Measurements from ENCODE around the gene HOXC5.
"Not testable (repeated sequence)": the region's sequence is repeated elsewhere in the genome, so short reads cannot be mapped to it uniquely, and the experiment has no call there.

Gene HOXC5

DNA sequence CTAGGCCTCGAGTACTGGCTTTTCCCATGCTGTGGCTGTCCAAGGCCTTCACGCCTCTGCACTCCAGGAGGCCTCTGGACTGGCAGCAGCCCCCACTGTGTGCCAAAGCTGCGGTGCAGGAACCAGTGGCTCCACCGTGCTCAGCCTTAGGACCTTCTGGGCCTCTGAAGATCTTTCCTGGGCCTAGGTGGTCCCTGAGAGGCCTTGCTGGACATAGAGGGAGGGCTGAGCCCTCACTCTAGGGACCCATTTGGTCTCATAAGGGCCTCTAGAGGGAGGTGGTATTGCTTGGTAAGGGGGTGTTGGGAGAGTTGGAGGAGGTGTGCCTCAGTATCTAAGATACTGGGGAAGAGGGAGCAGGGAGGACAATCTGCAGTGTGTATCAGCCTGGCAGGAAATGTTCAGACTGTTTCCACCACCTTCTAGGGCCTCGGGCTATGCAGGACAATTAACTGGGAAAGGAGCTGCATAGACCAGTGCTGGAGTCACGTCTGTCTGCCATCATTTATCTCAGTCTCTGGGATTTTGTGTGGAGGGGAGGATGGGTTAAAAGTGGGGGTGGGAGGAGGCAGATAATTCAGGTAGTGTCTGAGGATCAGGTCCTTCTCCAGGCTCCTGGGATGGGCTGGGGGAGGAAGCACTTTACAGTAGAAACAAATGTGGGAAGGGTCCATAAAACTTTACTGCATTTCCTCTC is 2.9 kb downstream of the HOXC5 start:
- DNase-seq: no peak

DNA sequence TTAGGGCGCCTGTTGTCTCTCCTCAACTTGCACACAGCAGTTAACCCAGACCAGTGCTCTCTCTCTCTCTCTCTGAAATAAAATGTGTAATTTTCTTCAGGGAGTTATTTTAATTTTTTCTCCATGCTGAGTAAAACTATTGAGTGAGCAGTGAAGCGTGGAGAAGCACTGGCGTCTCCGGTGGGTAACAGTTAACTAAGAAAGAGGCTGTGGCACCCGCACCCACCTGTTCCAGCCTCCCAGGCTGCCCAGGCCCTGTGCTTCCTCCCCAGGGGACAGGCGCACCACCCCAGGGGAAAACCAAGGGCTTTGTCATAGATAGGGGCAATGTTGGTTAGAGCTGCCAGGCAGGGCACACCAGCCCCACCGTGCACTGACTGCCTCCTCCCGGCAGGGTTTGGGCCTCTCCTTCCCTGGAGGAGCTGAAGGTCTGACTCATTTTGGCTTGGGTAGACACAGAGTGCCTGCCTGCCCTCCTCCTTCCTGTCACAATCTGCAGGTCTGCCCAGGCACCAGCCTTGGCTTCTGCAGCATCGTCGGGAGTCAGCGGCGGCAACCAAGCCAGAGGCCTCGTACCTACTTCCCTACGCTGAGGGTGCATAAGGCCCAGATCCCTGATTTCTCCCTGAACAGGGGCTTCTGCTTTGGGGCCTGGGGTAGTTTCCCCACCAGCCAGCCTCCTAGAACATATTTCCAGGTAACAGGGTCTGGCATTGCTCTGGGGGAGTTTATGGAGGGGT is 3.9 kb downstream of the HOXC5 start:
- no peak for DNase-seq

DNA sequence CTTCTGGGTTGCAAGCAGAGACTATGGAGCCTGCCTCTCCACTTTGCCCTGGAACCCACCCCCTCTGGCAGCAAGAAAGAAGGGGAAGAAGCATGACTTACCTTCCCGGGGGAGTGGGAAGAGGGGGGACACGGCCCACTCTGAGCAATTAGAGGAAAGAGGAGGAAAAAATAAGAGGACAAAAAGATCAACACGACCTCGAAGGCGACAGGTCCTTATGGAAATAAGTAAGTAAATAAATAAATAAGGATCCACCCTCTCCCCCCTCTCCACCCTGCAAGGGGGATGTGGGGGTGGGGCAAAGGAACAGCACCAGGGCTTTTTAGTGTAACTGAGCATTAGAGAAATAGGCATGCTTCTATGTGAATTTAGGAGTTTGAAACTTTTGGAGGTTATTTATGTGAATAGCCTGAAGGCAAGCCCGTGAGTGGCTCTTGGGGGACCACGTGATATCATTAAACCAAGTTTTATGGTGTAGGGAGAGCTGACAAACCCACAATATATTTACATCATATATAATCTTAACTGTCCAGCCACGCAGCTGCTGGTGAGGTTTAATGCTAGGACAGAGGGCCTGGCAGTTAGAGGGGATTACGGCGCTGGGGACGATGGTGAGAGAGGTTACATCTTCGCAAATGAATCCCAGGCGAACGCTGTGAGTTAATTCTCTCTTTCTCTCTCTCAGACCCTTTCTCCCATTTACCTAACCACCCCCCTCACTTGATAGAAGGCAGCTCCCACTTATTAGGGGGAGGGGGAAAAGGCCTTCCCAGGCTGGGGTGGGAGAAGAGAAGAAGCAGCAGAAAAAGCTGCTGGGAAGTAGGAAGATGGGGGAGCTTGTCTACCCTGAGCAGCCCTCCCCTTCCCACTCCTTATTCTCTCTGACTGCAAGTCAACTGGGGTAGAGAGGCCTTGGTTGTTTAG is 4.8 kb downstream of the HOXC5 start:
- DNase-seq: no peak

DNA sequence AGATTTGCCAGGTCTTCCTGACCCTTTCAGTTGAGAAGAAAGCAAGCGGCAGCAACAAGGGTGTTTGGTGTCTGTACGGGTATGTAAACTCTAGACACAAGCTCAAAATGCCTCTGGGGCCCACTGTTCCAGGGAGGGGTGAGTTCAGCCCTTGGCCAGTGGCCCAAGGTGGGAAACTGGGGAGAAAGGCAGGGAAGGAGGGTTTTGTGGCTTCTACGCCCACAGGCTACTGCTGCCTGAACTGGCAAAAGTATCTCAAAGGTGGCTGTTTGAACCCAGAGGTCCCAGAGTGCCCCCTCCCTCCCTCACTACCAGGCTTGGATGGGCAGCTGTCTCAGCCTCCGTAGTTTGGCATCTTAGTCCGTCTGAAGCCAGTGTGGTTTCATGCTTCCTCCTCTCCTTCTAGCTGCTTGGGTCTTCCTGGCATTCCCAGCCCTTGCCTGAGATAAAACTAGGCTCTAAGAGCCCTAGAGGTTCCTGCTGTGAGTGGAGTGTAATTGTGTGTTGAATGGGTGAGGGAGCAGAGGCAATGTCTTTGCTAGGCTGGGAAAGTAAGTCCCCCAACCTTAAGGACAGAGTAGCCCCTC is 5.5 kb downstream of the HOXC5 start:
- DNase-seq: no peak

DNA sequence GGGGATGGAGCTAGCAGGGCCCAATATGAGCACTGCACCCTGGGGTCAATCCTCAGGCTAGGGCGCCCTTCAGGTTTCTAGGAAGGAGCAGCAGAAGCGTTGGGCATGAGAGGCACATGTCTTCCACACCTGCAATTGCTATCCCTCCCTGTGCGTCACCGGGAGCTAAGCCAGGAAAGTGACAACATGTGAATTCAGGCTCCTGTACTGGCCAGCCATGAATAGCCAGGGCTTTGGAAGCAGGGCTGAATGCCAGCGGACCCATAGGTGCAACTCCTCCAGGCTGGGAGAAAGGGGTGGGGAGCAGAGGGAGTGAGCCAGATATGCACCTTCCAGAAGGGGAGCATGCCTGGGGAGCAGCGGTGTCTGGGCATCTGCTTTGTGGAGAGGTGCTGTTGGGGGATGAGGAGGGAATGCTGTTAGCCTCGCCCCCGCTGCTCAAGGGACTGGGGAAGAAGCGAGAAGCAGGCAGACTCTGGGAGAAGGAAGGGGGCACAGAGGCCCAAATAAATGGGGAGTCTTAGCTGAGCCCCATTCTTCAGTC is 6.1 kb downstream of the HOXC5 start:
- no peak for DNase-seq

DNA sequence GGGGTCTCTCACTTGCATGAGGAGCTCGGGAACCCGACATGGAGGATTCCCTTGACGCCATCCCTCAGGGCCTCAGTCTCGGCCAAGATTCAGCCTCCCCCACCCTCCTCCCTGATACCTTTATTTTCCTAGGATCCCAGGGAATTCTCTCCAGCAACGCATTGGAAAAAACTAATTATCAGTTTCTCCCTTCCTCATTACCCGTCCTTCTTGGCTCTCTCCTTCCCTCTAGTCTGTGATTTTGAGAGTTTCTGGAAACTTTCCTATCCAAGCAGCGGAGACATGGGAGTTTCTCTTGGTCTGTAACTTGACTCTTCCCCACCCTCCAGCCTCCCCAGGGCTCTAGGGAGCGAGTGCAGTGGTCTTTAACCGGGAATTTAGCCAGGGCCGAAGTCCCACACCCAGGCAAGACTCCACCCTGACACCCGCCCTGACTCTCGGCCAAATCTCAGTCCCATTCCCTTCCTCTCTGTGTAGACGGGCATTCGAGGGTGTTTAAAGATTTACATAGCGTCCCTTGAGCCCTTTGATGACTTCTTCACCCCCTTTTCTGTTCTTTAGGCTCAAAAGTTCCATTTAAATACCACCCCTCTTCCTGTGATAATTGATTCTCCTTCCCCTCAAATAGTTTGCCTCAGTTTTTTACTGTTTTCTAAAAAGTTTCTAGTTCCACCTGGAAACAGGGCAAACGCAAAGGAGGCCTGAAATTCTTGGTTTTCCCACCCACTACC is 6.7 kb downstream of the HOXC5 start:
- no peak for DNase-seq

DNA sequence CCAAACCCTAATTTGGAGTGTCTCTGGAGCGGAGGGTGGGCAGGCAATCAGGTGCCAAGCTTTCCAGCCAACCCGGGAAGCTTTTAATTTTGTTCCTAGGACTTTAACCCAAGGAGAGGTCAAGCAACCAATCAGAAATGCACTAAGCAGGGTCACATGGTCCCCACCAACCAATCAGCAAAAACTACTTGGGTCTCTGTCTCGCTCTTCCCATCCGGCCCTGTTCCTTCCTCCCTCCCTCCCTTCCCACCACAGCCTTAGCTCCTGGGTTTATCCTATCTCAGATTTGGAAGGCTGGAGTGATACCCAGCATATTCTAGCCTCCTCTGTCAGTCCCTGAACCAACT is 7.3 kb downstream of the HOXC5 start:
- DNase-seq: no peak

DNA sequence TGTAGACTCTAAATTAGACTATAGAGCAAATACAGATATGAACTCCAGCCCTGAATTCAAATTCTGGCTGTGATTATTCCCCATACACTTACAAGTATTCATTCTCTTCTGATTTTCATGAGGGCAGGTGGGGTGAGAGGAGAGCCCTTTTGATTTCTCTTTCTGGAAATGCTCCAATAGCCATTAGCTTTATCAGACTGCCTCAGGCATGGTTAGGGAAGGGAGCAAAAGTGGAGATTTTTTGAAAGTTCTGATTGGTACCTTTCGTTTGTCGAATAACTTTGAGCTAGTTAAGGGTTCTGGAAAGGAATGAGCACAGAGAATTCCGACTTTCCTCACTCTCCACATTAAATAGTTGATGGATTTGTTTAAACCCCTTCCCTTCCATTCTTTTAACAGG is 7.8 kb downstream of the HOXC5 start:
- DNase-seq: no peak

DNA sequence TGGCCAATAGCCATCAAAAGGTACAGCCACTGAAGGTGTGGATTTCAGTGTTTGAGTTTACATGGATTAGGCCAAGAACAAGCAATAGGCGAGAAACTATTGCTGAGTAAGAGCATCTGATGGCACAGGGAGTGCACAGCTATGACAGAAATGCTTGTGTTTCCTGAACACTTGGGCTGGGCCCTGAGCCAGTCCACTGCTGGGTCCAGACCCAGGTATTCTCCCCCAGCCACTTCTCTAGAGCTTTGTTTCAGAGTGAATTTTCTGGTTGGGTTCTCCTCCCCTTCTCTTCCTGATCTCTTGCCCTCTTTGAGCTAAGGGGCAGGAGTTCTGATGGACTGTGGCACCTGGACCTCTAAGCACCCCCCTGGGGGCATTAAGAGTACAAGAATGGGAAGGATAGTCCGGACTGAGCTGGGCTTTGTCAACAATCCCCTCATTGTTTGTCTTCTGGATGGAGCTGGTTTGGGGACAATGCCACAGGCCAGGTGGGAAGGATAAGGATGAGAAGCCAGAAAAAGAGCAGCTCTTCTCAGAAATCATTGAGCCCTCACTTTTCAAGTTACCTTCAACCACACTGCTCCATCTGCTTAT is 8.3 kb downstream of the HOXC5 start:
- DNase-seq: no peak

DNA sequence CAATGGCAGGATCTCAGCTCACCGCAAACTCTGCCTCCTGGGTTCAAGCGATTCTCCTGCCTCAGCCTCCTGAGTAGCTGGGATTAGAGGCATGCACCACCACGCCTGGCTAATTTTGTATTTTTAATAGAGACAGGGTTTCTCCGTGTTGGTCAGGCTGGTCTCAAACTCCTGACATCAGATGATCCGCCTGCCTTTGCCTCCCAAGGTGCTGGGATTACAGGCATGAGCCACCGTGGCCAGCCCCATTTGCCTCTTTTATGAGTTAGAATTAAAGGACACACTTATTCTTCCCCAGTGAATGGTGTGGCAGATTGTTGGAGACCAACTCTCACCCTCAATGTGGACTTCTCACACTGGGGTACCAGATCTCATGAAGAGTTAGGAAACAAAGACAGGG is 9.2 kb downstream of the HOXC5 start:
- not testable (repeated sequence) for DNase-seq

DNA sequence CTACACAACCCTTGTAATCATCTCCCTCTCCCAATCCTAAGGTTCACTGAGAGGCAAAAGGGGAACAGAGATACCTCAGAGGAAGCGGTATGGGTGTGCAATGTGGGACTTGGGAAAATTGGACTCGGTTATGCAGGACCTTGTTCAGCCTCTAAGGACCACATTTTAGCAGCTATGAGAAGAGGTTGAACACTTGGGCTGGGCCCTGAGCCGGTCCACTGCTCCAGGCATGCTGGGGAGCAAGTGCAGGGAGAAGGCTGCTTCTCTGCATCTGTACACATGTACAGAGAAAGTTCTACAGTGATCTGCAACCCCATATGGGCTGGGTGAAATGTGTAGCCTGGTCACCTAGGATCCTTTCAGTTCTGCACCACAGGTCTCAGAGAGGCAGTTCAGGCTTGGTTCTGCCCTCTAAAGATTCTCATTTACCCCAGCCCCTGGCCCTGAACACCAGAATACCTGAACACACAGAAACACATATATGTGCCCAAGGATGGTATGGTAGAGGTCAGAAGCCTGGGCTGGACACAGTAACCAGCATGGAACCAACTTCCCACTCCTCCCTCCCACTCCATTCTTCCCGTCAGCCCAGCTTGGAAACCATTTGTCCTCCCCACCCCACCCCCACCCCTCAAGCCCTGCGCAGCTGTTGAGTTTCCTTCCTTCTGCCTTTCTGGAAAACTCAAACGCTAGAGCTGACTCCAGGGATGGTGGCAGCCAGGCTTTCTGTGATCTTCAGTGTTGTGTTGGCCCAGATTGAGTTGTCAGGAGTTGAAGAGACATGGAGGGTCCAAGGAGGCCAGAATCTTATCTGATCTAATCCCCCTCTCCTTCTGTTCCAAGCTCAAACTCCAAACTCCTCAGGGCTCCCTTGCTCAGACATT is 10.4 kb downstream of the HOXC5 start:
- no peak for DNase-seq

DNA sequence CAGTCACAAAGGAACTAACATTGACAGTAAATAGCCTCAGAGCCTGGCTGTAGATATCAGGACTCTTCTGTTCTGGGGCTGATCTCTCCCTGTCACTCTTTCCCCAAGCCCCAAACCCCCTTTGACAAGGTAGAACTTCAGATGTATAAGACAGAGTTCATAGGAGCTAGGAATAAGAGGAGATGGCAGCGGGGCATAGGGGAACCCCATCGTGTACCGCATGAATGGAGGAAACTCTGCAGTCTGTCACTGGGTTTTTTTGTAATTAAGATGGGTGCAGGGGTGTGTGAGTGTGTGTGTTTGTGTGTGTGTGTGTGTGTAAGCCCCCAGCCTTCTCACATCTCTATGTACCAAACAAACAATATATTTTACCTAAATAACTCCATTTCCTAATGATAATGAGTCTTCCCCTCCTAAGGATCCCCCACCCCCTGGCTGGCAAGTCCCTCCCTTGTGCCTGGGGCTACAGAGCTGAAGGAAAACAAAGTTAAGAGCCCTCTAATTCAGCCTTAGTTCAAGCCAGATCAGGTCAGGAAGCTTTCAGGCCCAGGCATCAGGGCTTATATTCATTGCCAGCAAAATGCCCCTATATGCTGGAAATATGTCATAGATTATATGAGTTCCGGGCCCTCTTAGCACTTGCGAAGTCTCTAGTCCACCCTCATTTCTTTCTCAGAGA is 11.7 kb downstream of the HOXC5 start:
- no peak for DNase-seq

DNA sequence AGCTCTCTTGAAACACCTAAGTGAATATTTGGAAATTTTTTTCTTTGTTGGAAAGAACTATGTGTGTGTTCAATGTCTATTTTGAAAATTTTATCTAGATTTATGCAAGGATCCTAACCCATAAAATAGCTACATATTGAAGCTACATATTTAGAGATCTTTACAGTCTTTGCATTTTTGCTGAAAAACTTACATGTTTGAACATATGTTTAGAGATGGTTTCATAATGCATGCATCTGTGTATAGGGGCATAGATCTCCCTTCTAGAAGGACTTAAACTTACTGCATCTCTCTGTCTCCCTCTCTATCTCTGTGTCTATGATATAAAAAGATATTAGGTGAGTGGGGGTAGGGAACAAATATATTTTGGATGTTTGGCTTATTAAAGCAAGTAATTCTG is 12.6 kb downstream of the HOXC5 start:
- no peak for DNase-seq

DNA sequence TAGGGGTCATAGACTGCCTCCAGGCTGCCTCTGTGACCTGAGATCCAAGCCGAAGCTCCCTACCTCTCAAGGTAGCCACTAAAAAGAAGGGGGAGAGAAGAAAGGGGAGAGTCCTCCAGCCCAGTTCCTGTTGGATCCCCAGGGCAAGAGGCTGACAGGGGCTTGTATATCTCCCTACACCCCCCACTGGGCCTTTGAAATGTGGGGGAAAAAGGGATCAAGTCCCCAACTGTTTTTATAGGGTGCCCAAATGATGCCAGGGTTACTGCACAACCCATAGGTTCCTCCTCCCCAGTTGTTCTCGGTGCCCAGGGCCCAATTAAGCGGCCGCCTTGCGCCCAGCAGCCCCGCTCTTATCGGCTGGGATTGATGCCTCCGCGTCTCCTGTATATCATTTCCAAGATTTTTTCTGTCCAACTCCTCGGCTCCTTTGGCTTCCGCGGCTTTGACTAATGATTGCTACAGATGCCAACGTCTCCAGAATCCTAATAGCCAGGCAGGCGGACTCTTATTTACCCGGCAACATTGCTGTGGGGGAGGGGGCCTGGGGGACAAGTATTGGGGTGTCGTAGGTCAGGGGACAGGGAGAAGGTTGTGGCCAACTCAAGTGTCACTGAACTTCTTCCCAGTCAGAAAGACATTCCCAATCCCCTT is 13.1 kb downstream of the HOXC5 start:
- no peak for DNase-seq

DNA sequence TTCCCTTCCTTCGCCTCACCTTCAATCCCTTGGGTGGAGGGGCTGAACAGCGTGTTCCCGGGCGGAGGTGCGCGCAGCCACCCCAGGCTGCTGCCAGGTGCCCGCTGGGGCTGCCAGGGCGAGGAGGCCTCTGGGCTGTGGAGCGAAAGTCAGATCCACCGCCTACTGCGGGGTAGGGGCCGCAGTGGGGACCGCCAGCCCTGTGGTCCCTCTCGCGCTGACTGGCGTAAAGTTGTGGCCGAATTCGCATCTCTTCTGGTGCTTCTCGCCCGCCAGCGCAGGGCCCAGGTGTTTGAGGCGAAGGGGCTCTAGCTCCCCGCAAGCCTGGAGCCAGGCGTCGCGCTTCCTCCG is 13.9 kb downstream of the HOXC5 start:
- DNase-seq: no peak

DNA sequence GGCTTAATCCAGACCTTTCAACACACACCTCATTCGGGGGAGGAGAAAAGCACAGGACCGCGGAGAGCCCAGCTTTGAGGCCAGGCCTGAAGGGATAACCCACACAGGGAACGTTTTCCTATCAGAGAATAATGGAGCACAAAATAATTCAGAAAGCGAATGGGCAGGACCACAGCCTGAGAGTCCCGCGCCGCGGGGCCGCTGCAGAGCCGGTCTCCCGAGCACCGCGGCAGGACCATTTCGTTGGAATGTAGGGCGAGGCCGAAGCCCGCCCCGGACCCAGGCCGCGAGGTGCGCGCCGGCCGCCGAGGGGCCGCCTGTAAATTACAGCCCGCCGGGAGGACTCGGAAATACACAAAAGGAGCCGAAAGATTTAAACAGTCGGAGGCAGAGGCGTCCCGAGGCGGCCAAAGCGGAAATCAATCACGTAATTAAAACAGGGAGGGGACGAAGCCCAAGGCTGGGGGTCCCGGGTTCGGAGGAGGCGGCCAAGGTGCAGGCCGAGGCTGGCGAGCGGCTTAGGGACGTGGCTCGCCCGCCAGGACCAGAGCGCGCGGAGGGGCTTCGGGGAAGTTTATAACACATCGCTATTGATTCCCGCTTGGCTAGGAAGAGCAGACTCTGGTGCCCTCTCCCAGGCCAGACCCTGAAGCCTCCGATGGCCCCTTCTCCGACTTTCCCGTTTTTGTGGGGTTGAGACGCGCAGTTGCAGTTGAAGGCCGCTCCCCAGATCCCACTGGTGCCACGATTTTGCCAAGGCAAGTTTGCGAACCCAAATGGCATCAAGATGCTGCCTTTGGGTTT is 14.5 kb downstream of the HOXC5 start:
- no peak for DNase-seq

DNA sequence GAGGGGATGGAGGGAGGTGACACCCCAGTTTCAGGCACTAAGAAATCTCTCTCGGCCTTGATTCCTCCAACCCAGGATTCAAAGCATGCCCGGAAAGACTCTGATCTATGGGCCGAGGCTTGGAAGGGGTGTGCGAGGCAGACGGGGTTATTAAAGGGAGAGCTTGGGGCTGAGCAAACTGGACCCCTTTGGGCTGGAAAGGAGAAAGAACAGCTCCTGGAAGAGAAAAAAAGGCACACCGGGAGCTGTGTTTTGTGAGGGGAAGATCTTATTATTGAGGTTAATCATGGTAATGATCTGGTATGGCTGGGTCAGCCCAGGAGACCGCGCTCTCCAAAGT is 15.1 kb downstream of the HOXC5 start:
- DNase-seq: no peak

DNA sequence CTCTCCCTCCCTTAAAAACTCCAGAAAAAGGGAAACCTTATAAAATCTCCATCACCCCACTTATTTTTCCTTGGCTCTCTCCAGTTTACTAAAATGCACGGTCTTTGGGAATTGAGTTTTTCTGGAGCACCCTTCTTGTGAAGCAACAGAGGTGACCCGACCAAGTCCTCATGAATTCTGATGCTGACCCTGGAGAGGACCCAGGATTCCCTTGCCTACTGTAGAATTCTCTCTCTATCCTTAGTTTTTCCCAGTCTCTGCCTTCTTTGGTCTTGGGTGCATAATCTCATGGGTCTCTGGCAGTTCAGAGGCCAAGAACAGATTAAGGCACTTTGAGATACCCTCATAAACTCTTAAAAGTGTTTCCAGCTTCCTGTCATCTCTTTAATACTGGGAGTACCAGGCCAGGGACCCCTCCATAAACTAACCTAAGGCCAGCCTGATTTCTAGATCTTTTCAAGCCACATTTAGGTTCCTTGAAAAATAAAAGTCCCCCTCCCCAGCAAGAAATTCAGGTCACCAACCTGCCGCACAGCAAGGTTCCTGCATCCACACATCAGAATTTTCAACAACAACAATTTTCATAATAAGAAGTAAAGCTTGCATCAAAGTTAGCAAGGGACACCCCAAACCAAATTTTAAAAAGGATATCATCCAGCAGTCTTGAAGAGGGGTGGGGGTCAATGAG is 15.7 kb downstream of the HOXC5 start:
- no peak for DNase-seq

DNA sequence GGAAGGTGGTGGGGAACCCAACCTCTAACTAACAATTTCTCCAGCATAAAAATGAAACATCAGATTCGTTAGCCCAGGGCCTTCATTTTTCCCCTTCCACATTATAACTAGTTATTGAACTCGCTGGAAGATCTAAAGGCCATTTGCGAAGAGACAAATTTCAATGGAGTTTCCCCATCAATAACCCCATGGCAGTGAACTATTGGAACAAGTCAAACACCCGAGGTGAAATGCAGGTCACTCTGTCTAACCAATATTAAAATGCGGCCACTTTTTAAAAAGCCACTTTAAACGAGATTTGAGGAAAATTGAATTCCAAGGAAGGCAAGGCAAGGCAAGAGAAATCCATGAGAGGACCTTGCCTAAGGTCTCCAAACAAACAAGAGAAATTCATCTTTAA is 16.3 kb downstream of the HOXC5 start:
- DNase-seq: no peak

Data from GDM1 (cell line).